HG02870 (cell line): ENCODE data around the gene STAC3.

Experiments used
- ATAC-seq: cut with Tn5 transposase; IDR thresholded peaks from one replicate; pipeline ENCODE4 v1.9.1; 2021; ENCODE audit warnings: mild to moderate bottlenecking, moderate library complexity; ENCODE audit not compliant: unreplicated experiment

The STAC3 gene

DNA sequence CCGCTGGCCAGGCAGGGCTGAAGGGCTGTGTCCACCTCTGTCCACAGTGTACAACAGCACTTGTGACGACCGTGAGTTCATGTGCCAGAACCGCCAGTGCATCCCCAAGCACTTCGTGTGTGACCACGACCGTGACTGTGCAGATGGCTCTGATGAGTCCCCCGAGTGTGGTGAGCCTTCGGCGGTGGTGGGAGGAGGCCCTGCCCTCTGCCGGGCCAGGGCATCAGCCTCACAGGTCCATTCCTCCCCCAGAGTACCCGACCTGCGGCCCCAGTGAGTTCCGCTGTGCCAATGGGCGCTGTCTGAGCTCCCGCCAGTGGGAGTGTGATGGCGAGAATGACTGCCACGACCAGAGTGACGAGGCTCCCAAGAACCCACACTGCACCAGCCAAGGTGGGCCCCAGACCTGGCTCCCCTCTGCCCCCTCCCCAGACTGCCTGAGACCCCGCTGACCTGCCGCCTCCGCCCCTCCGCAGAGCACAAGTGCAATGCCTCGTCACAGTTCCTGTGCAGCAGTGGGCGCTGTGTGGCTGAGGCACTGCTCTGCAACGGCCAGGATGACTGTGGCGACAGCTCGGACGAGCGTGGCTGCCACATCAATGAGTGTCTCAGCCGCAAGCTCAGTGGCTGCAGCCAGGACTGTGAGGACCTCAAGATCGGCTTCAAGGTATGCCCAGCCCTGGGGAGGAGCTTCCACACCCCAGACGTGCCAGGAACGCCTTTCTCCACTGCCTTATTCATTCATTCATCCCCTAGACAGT, 55.2 kb downstream of the STAC3 start:
- no peak for ATAC-seq

DNA sequence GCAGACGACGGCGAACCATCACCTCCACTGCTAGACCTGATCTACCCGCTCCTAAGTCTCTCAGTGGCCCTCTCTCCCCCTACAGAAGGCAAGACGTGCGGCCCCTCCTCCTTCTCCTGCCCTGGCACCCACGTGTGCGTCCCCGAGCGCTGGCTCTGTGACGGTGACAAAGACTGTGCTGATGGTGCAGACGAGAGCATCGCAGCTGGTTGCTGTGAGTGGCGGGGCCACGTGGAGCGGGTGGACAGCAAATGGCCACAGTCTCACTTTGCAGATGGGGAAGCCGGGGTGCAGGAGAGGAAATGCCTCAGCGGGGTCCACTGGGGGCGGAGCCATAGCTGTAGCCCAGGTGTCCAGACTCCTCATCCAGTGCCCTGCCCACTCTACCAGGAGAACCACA, 55.8 kb downstream of the STAC3 start:
- no peak for ATAC-seq

DNA sequence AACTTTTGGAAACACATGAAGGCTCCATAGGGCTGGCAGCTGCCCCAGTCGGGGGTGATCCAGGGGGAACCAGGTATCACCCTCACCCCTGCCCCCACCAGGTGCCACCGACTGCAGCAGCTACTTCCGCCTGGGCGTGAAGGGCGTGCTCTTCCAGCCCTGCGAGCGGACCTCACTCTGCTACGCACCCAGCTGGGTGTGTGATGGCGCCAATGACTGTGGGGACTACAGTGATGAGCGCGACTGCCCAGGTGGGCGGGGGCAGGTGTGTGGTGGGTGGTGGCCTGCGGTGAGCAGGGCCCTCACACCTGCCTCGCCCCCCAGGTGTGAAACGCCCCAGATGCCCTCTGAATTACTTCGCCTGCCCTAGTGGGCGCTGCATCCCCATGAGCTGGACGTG, 56.7 kb downstream of the STAC3 start:
- no peak for ATAC-seq

DNA sequence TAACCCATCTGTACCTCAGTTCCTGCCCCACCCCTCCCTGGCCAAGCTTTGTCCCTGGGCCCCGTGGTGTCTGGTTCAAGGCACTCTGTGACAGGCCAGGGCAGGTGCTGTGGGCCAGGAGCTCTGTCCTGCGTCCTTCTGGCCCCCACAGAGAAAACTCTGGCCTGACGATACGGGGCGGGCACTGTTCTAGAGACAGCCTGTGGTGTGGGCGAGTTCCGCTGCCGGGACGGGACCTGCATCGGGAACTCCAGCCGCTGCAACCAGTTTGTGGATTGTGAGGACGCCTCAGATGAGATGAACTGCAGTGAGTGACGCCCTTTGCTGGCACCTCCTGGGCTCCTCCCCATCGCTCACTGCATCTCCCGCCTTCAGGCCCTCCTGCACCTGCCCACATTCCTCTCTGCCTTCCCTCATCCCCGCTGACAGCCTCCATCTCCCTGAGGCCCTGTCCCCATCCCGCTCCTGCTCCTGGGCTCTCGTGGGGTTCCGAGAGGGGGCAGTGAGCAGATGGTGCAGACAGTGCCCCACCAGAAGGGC, 57.2 kb downstream of the STAC3 start:
- ATAC-seq, result no peak
